CD4-positive, CD25-positive, alpha-beta regulatory T cell (primary cell): ENCODE results near the gene USP2. TPM values are rescaled to one million over a fixed set of nuclear protein-coding genes. Genes with fewer than 3 reads are reported as not detected.

Experiments
- ATAC-seq, 2 donors: fragments of 150-1000 bp; cut with Tn5 transposase; one replicate each; pipeline ENCODE4 v1.10.0; 2021; ENCODE audit warnings: low read depth in 2 of 2, moderate number of reproducible peaks in 2 of 2, moderate library complexity in 1 of 2
- DNase-seq, 3 donors: peaks; one replicate each; pipeline versions ENCODE4 v3.0.0 to v3.0.0-alpha.2; 2012 to 2022; ENCODE audit warnings: mixed read lengths in 1 of 3
- H3K27ac ChIP-seq: one replicate; pipeline ENCODE4 v1.7.0; 2013; ENCODE audit warnings: mild to moderate bottlenecking, low read length; ENCODE audit not compliant: insufficient read depth, poor library complexity, severe bottlenecking
- H3K27me3 ChIP-seq: one replicate; pipeline ENCODE4 v1.7.0; 2013; ENCODE audit warnings: low read length; ENCODE audit not compliant: control insufficient read depth, insufficient read depth
- H3K36me3 ChIP-seq: one replicate; pipeline ENCODE4 v1.7.0; 2013; ENCODE audit warnings: mild to moderate bottlenecking, low read length, moderate library complexity; ENCODE audit not compliant: control insufficient read depth, insufficient read depth
- H3K4me1 ChIP-seq: 2 replicates; pipeline ENCODE4 v1.7.0; 2013; ENCODE audit warnings: mild to moderate bottlenecking, low read length; ENCODE audit not compliant: insufficient read depth, control insufficient read depth, poor library complexity, severe bottlenecking
- H3K4me3 ChIP-seq: one replicate; pipeline ENCODE4 v1.7.0; 2013; ENCODE audit warnings: low read depth, mild to moderate bottlenecking, low read length, moderate library complexity
- H3K9me3 ChIP-seq, 2 experiments: 1 replicate in 1 of 2; 2 replicates in 1 of 2; pipeline ENCODE4 v1.7.0; 2013; ENCODE audit warnings: low read length in 2 of 2, mild to moderate bottlenecking in 1 of 2, moderate library complexity in 1 of 2; ENCODE audit not compliant: control insufficient read depth in 2 of 2
- H3K27ac Mint-ChIP-seq, 3 donors: one replicate each; pipeline ENCODE4 v1.8.0; 2020 to 2022; ENCODE audit warnings: mild to moderate bottlenecking in 3 of 3, mixed read lengths in 3 of 3, moderate library complexity in 2 of 3
- H3K27me3 Mint-ChIP-seq: one replicate; pipeline ENCODE4 v1.8.0; 2022; ENCODE audit warnings: mild to moderate bottlenecking, mixed read lengths
- H3K36me3 Mint-ChIP-seq: one replicate; pipeline ENCODE4 v1.8.0; 2020; ENCODE audit warnings: mixed read lengths
- H3K4me1 Mint-ChIP-seq, 4 donors: one replicate each; pipeline ENCODE4 v1.8.0; 2020 to 2022; ENCODE audit warnings: mixed read lengths in 4 of 4, mild to moderate bottlenecking in 1 of 4
- H3K4me3 Mint-ChIP-seq, 4 donors: one replicate each; pipeline ENCODE4 v1.8.0; 2020 to 2022; ENCODE audit warnings: mild to moderate bottlenecking in 4 of 4, mixed read lengths in 4 of 4, moderate library complexity in 3 of 4
- H3K9me3 Mint-ChIP-seq, 7 donors: one replicate each; pipeline ENCODE4 v1.8.0; 2020 to 2022; ENCODE audit warnings: mixed read lengths in 7 of 7, mild to moderate bottlenecking in 3 of 7, moderate library complexity in 2 of 7
- polyA plus RNA-seq, 4 donors: library from polyadenylated mRNA; unstranded; fragments of 300-500 nt; fragmentation: Illumina TruSeq; gene quantifications; one replicate each; pipeline ENCODE4 v1.2.3, GENCODE V29; 2021
- total RNA-seq: library from RNA; stranded (reverse); gene quantifications from one replicate; pipeline ENCODE4 v1.2.3, GENCODE V29; 2022

Gene USP2
- total and polyA plus RNA-seq, 5 donors from 2014 or later = 0.22 to 1.6 TPM; not detected in 3

GRCh38 chr11:119347242-119347641 is 34.2 kb downstream of the USP2 start:
- DNase-seq (no peak), ATAC-seq (no peak)
- Histone ChIP-seq H3K27ac (no peak overlapping the region), H3K4me1 (no peaks in the 10 kb centered on the region), H3K36me3 (no peaks in the 10 kb centered on the region), H3K4me3 (no peak overlapping the region), H3K9me3 (no peaks in the 10 kb centered on the region), H3K27me3 (peaks cover 4% of the 10 kb centered on the region)
- Mint-ChIP-seq H3K27ac (no peak overlapping the region), H3K4me1 (no peaks in the 10 kb centered on the region), H3K27me3 (peaks cover 52% of the 10 kb centered on the region), H3K4me3 (no peak overlapping the region), H3K9me3 (peaks cover 0 to 2% (median 0%) of the 10 kb centered on the region in 7 donors), H3K36me3 (no peaks in the 10 kb centered on the region)

DNA sequence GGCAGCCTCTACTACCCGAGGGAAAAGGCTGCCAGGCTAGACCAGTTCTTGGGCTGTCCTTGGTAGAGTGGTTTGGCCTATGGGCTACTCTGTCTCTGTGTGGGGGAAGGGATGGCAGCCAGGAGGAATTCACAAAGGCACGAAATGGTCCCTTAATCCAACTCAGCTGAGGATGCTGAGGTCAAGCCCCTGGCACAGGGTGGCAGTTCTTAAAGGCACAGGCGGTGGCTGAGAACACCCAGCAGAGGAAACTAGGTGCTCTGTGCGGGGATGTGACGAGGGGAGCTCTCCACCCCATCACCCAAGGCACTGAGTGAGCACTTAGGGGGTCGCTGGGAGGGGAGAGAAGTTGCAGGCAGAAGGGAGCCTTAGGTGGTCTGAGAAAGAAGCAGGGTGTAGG is 34.9 kb downstream of the USP2 start, which contains the start of gene MFRP:
MFRP (minus strand) TSS at position 101 of the 400 bp plus-strand sequence. CDS start 192 bp downstream, outside the sequence.
- no peak within 1 kb of the TSS for H3K27ac ChIP-seq
- ATAC-seq = no peak
- H3K27me3 Mint-ChIP-seq = peaks cover 55% of the 10 kb centered on the region

GRCh38 chr11:119345685-119346084 is 35.8 kb downstream of the USP2 start:
- H3K27ac Mint-ChIP-seq = peak overlapping the region in 1 of 3 donors; percentile 52
- no peaks in the 10 kb centered on the region for H3K36me3 ChIP-seq
- no peak overlapping the region for H3K4me3 Mint-ChIP-seq
- peaks cover 0 to 7% (median 5%) of the 10 kb centered on the region in 4 donors for H3K4me1 Mint-ChIP-seq
- H3K9me3 Mint-ChIP-seq = peaks cover 0 to 2% (median 0%) of the 10 kb centered on the region in 7 donors
- H3K36me3 Mint-ChIP-seq = no peaks in the 10 kb centered on the region
- no peak overlapping the region for H3K4me3 ChIP-seq
- no peaks in the 10 kb centered on the region for H3K9me3 ChIP-seq
- no peak overlapping the region for H3K27ac ChIP-seq
- peaks cover 57% of the 10 kb centered on the region for H3K27me3 Mint-ChIP-seq
- DNase-seq (no peak), ATAC-seq (no peak)
- H3K27me3 ChIP-seq = peaks cover 4% of the 10 kb centered on the region
- H3K4me1 ChIP-seq = peaks cover 3% of the 10 kb centered on the region

More for the DNA sequence above, 34.9 kb downstream of the USP2 start, which contains the start of gene MFRP:
- H3K36me3 ChIP-seq = no peaks in the 10 kb centered on the region
- no peaks in the 10 kb centered on the region for H3K4me1 Mint-ChIP-seq
- peaks cover 0 to 2% (median 0%) of the 10 kb centered on the region in 7 donors for H3K9me3 Mint-ChIP-seq
- H3K36me3 Mint-ChIP-seq = no peaks in the 10 kb centered on the region
- no peaks in the 10 kb centered on the region for H3K4me1 ChIP-seq
- peak within 1 kb of the TSS in 1 of 3 donors; percentile 85 for H3K27ac Mint-ChIP-seq
- H3K4me3 ChIP-seq = no peak within 1 kb of the TSS
- no peak for DNase-seq
- no peaks in the 10 kb centered on the region for H3K27me3 ChIP-seq
- H3K4me3 Mint-ChIP-seq = peak within 1 kb of the TSS in 1 of 4 donors; percentile 10
- H3K9me3 ChIP-seq = no peaks in the 10 kb centered on the region

GRCh38 chr11:119344291-119345010 is 37.0 kb downstream of the USP2 start:
- ATAC-seq = no peak
- no peak overlapping the region for H3K4me3 Mint-ChIP-seq
- Histone ChIP-seq H3K36me3 (no peaks in the 10 kb centered on the region), H3K27me3 (peaks cover 4% of the 10 kb centered on the region), H3K4me3 (no peak overlapping the region), H3K4me1 (peaks cover 15% of the 10 kb centered on the region), H3K27ac (no peak overlapping the region), H3K9me3 (no peaks in the 10 kb centered on the region)
- peaks cover 0 to 8% (median 5%) of the 10 kb centered on the region in 4 donors for H3K4me1 Mint-ChIP-seq
- H3K27me3 Mint-ChIP-seq = peaks cover 52% of the 10 kb centered on the region
- peak overlapping the region in 1 of 3 donors; percentile 10 for H3K27ac Mint-ChIP-seq
- no peak for DNase-seq
- H3K36me3 Mint-ChIP-seq = no peaks in the 10 kb centered on the region
- H3K9me3 Mint-ChIP-seq = peaks cover 0 to 2% (median 0%) of the 10 kb centered on the region in 7 donors

DNA sequence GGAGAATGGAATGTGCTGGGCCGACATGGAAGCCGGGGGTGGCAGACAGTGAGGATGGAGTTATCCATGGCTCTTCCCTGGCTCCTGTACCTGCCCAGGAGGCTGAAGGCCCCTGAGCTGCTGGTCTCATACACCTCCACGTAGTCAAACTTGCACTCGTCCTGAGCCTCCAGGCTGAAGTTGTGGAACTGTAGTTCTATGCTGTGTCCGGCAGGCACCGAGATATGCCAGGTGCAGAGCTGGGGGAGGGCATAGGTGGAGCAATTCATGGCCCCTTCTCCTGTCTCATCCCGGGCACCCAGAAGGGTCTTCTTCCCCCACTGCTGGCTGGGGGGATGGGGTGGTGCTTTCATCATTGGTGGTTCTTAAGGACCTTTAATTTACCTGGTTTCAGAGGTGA is 37.8 kb downstream of the USP2 start:
- H3K4me1 ChIP-seq = peaks cover 20% of the 10 kb centered on the region
- peaks cover 59% of the 10 kb centered on the region for H3K27me3 Mint-ChIP-seq

GRCh38 chr11:119342362-119343130 is 38.9 kb downstream of the USP2 start:
- peaks cover 0 to 7% (median 0%) of the 10 kb centered on the region in 7 donors for H3K9me3 Mint-ChIP-seq
- H3K4me1 Mint-ChIP-seq = peaks cover 5 to 24% (median 14%) of the 10 kb centered on the region in 4 donors
- Histone ChIP-seq H3K9me3 (no peaks in the 10 kb centered on the region), H3K36me3 (no peaks in the 10 kb centered on the region), H3K4me1 (peaks cover 25% of the 10 kb centered on the region), H3K4me3 (no peak overlapping the region), H3K27ac (no peak overlapping the region), H3K27me3 (peaks cover 4% of the 10 kb centered on the region)
- ATAC-seq (no peak), DNase-seq (no peak)
- peaks cover 3% of the 10 kb centered on the region for H3K36me3 Mint-ChIP-seq
- H3K4me3 Mint-ChIP-seq = peak overlapping the region in 1 of 4 donors; percentile 45
- H3K27ac Mint-ChIP-seq = no peak overlapping the region
- peaks cover 60% of the 10 kb centered on the region for H3K27me3 Mint-ChIP-seq

More for the DNA sequence above, 37.8 kb downstream of the USP2 start:
- H3K27me3 ChIP-seq = peaks cover 4% of the 10 kb centered on the region
- H3K4me3 ChIP-seq = no peak overlapping the region
- H3K9me3 Mint-ChIP-seq = peaks cover 0 to 7% (median 0%) of the 10 kb centered on the region in 7 donors
- ATAC-seq = no peak
- DNase-seq = no peak
- H3K9me3 ChIP-seq = no peaks in the 10 kb centered on the region
- H3K4me1 Mint-ChIP-seq = peaks cover 0 to 15% (median 8%) of the 10 kb centered on the region in 4 donors
- no peaks in the 10 kb centered on the region for H3K36me3 Mint-ChIP-seq
- H3K27ac Mint-ChIP-seq = no peak overlapping the region
- H3K4me3 Mint-ChIP-seq = no peak overlapping the region
- no peaks in the 10 kb centered on the region for H3K36me3 ChIP-seq
- H3K27ac ChIP-seq = no peak overlapping the region

DNA sequence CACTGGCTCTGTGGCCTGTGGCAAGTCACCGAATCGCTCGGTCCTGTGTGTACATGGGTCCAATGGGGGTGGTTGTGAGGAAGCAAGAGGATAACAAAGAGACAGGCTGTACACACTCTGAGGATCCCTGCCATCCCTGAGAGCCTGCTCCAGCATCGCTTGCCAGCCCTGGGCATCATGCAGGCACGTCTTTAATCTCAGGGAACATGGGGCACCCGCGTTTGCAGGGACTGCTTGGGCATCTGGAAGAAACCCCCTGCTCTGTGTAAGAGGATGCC is 39.5 kb downstream of the USP2 start:
- Histone ChIP-seq H3K27ac (no peak overlapping the region), H3K27me3 (peaks cover 4% of the 10 kb centered on the region), H3K4me3 (no peak overlapping the region), H3K4me1 (peaks cover 25% of the 10 kb centered on the region), H3K9me3 (no peaks in the 10 kb centered on the region), H3K36me3 (no peaks in the 10 kb centered on the region)
- Mint-ChIP-seq H3K36me3 (peaks cover 7% of the 10 kb centered on the region), H3K4me3 (no peak overlapping the region), H3K4me1 (peaks cover 5 to 28% (median 14%) of the 10 kb centered on the region in 4 donors), H3K27ac (no peak overlapping the region), H3K27me3 (peaks cover 59% of the 10 kb centered on the region), H3K9me3 (peaks cover 0 to 7% (median 0%) of the 10 kb centered on the region in 7 donors)
- no peak for DNase-seq
- no peak for ATAC-seq
